Cardiac fibroblast (primary cell): ENCODE data around the gene KCND3.
A peak's percentile ranks its signal among the peaks of the same experiment; 100 is the strongest.

Source experiments
- DNase-seq, 2 donors: peaks; one replicate each; pipeline versions ENCODE4 v3.0.0 to v3.0.0-alpha.2; 2010; ENCODE audit warnings: low read depth in 2 of 2
- H3K4me3 ChIP-seq, 2 donors: replicated peaks in 1 of 2; 1 replicate in 1 of 2; 2 replicates in 1 of 2; pipeline ENCODE4 v1.5.1; 2011; ENCODE audit warnings: low read depth in 2 of 2, low read length in 2 of 2, mild to moderate bottlenecking in 2 of 2, moderate library complexity in 1 of 2
- CTCF ChIP-seq: IDR thresholded peaks from one replicate; pipeline ENCODE4 v1.5.1; 2011; ENCODE audit warnings: low read depth, mild to moderate bottlenecking, low read length, inconsistent platforms

The KCND3 gene

GRCh38 chr1:112021263-112021662 lies 31.8 kb upstream of the KCND3 start:
- no peak for DNase-seq
- no peak overlapping the region for H3K4me3 ChIP-seq
- no peak for TF ChIP-seq CTCF

GRCh38 chr1:112017183-112017582 lies 27.7 kb upstream of the KCND3 start:
- no peak for DNase-seq
- no peak for TF ChIP-seq CTCF
- no peak overlapping the region for H3K4me3 ChIP-seq

- H3K4me3 ChIP-seq = no peak overlapping the region
- no peak for TF ChIP-seq CTCF
- DNase-seq = no peak
These were observed 23.4 kb upstream of the KCND3 start for GRCh38 chr1:112012823-112013222.

- H3K4me3 ChIP-seq = no peak overlapping the region
- DNase-seq = peak; percentile 2 to 44
- TF ChIP-seq CTCF = no peak
These were observed 21.7 kb upstream of the KCND3 start for GRCh38 chr1:112011202-112011601.

- H3K4me3 ChIP-seq = no peak overlapping the region
- no peak for TF ChIP-seq CTCF
- DNase-seq = no peak
These were observed 17.7 kb upstream of the KCND3 start for GRCh38 chr1:112007169-112007568.

- no peak for TF ChIP-seq CTCF
- DNase-seq = no peak
- no peak overlapping the region for H3K4me3 ChIP-seq
These were observed 17.1 kb upstream of the KCND3 start for GRCh38 chr1:112006416-112007025.

GRCh38 chr1:112004076-112004475 lies 14.6 kb upstream of the KCND3 start:
- TF ChIP-seq CTCF = no peak
- H3K4me3 ChIP-seq = no peak overlapping the region
- no peak for DNase-seq
